ENCODE results near the gene TSSK6. TPM values are rescaled to one million over a fixed set of nuclear protein-coding genes. Genes with fewer than 3 reads are reported as not detected.

Gene TSSK6
- total and polyA plus RNA-seq, 2 of the 4 experiments (the other 2 are of a cell fraction), result 1.3 to 2.2 TPM

GRCh38 chr19:19508217-19508616 lies 7.1 kb downstream of the TSSK6 start:
- no peak for ATAC-seq (ENCODE audit: low read depth)
- no peaks in the 10 kb centered on the region for H3K9me3 ChIP-seq (ENCODE audit: control insufficient read depth, insufficient read depth, low read length)
- H2AK5ac ChIP-seq (ENCODE audit: low read depth, low read length), result no peak overlapping the region
- H2BK5ac ChIP-seq (ENCODE audit: low read depth, low read length, poor library complexity, severe bottlenecking), result no peak overlapping the region
- no peak overlapping the region for H2AFZ ChIP-seq (replicated peaks; ENCODE audit: low read length, poor library complexity)
- H4K91ac ChIP-seq (ENCODE audit: insufficient read depth, low read depth, low read length), result no peak overlapping the region
- H3K23ac ChIP-seq (ENCODE audit: low read depth, low read length), result no peak overlapping the region
- no peak overlapping the region for H2BK20ac ChIP-seq (ENCODE audit: low read depth, low read length)
- in situ Hi-C loops (cut with MboI; ENCODE audit: low sequenced_read_pairs), result no loop called here
- no peak overlapping the region for H3K4me3 ChIP-seq (ENCODE audit: insufficient read depth, low read depth, low read length)
- peaks cover 30% of the 10 kb centered on the region for H3K36me3 ChIP-seq (ENCODE audit: control insufficient read depth, insufficient read depth, low read length)
- H3K18ac ChIP-seq (ENCODE audit: low read depth, low read length), result no peak overlapping the region
- CTCF ChIA-PET, result no interaction called here
- no peak for DNase-seq
- no peak overlapping the region for H3K56ac ChIP-seq (ENCODE audit: extremely low read depth, insufficient read depth, low read length)
- peaks cover 0 to 3% of the 10 kb centered on the region in 2 experiments; a peak in 2 of 4 replicates for H3K79me1 ChIP-seq (ENCODE audit: low read depth in 1 of 2, low read length in 2 of 2)
- no peak overlapping the region for H3K4me2 ChIP-seq (ENCODE audit: low read depth, low read length)
- POLR2A ChIA-PET (ENCODE audit: unreplicated experiment), result no interaction called here
- H3K4ac ChIP-seq (ENCODE audit: low read depth, low read length), result no peak overlapping the region
- dilution Hi-C loops (cut with HindIII; ENCODE audit: low sequenced_read_pairs, unreplicated experiment), result no loop called here
- WGBS, 2 experiments (ENCODE audit: extremely low coverage in 2 of 2, insufficient read length in 1 of 2), result 81% methylated on average over 3 of the region's 11 CpGs; no CpG with 5 or more reads in 1 of the 2 experiments
- no peak overlapping the region for H3K14ac ChIP-seq (replicated peaks; ENCODE audit: low read depth, low read length)
- H2BK15ac ChIP-seq (ENCODE audit: low read depth, low read length), result no peak overlapping the region
- H4K8ac ChIP-seq (ENCODE audit: low read depth in 2 of 2, low read length in 2 of 2), result no peak overlapping the region
- no peak overlapping the region for H3K9ac ChIP-seq (ENCODE audit: low read depth, low read length)
- intact Hi-C loops (cut with micrococcal nuclease), result no loop called here
- BruUV-seq (replicated peaks), result no TSS peak
- H3K27ac ChIP-seq (ENCODE audit: insufficient read depth, low read length), result no peak overlapping the region
- no peaks in the 10 kb centered on the region for H3K4me1 ChIP-seq (ENCODE audit: control insufficient read depth, insufficient read depth, low read length)
- H2BK120ac ChIP-seq (ENCODE audit: low read depth, low read length), result no peak overlapping the region
- no peaks in the 10 kb centered on the region for H3K27me3 ChIP-seq (ENCODE audit: control insufficient read depth, insufficient read depth, low read length)
- no peak overlapping the region for H4K5ac ChIP-seq (ENCODE audit: low read depth, low read length)
- TF ChIP-seq RCOR1 (IDR thresholded peaks at IDR 0.05; ENCODE audit: insufficient replicate concordance, low read length), result no peak
- TF ChIP-seq MAZ (IDR thresholded peaks at IDR 0.05; ENCODE audit: borderline replicate concordance, low read depth, low read length), result no peak
- TF ChIP-seq CEBPB (IDR thresholded peaks at IDR 0.05; ENCODE audit: low read depth, low read length), result no peak
- TF ChIP-seq NFE2L2 (IDR thresholded peaks at IDR 0.05; ENCODE audit: low read depth, low read length), result no peak
- TF ChIP-seq MXI1 (IDR thresholded peaks at IDR 0.05; ENCODE audit: borderline replicate concordance, low read depth, low read length), result no peak
- TF ChIP-seq CHD1 (IDR thresholded peaks at IDR 0.05; ENCODE audit: low read depth, low read length), result no peak
- TF ChIP-seq ELK1 (IDR thresholded peaks at IDR 0.05; ENCODE audit: borderline replicate concordance, low read depth, low read length), result no peak
- no peaks in the 10 kb centered on the region; the same call in 1 of the 2 replicates for H4K20me1 ChIP-seq (ENCODE audit: insufficient read depth, low read length)
- H2AK9ac ChIP-seq (replicated peaks; ENCODE audit: low read depth, low read length, poor library complexity), result no peak overlapping the region
- peaks cover 5% of the 10 kb centered on the region; the same call in 1 of the 2 replicates for H3K9me1 ChIP-seq (ENCODE audit: insufficient read depth, low read length)

All from IMR-90 (cell line).